GM10266 (cell line): ENCODE data around the gene BICDL2.

Source experiments
- DNase-seq: peaks from one replicate; pipeline ENCODE4 v3.0.0; 2012; ENCODE audit errors: extremely low spot score
- CTCF ChIP-seq: IDR thresholded peaks from 2 replicates; pipeline ENCODE4 v1.5.1; 2012; ENCODE audit warnings: mild to moderate bottlenecking, low read depth; ENCODE audit not compliant: control insufficient read depth, insufficient read depth; ENCODE audit errors: missing control alignments

Gene BICDL2

GRCh38 chr16:3066440-3066748, 29.6 kb upstream of the BICDL2 start:
- no peak for DNase-seq
- no peak for TF ChIP-seq CTCF

GRCh38 chr16:3065742-3066439, 29.1 kb upstream of the BICDL2 start:
- no peak for DNase-seq

DNA sequence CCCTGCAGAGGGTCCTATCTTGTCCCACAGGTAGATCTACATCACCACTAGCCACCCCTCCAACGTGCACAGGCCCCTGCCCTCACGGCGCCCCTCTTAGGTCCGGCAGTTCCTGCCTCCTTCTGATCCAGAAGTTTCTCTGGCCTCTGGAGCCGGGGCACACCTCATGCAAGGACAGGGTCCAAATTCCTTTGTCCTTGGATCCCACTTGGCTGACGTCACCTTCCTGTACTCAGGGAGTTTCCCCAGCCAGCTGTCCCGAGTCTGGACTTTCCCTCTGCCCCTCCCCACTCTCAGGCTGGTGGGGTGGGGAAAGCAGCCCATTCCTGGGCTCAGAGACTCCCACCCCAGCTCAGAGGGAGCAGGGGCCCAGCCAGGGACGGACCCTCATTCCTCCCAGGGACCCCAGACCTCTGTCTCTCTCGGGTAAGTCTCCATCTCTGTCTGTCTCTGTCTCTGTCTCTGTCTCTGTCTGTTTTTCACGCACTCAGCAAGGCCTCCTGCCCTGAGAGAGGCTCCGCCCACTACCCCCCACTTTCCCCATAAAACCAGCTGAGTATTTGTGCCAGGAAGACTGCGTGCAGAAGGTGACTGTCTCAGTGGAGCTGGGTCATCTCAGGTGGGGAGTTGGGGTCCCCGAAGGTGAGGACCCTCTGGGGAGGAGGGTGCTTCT, 28.5 kb upstream of the BICDL2 start, which contains the start of gene IL32:
Gene IL32, plus strand, starts transcription at position 572 of the 673 bp plus-strand sequence. CDS start 172 bp downstream, outside the sequence.
- DNase-seq: no peak
- no peak for TF ChIP-seq CTCF

More at GRCh38 chr16:3065742-3066439, 29.1 kb upstream of the BICDL2 start:
- TF ChIP-seq CTCF: no peak

DNA sequence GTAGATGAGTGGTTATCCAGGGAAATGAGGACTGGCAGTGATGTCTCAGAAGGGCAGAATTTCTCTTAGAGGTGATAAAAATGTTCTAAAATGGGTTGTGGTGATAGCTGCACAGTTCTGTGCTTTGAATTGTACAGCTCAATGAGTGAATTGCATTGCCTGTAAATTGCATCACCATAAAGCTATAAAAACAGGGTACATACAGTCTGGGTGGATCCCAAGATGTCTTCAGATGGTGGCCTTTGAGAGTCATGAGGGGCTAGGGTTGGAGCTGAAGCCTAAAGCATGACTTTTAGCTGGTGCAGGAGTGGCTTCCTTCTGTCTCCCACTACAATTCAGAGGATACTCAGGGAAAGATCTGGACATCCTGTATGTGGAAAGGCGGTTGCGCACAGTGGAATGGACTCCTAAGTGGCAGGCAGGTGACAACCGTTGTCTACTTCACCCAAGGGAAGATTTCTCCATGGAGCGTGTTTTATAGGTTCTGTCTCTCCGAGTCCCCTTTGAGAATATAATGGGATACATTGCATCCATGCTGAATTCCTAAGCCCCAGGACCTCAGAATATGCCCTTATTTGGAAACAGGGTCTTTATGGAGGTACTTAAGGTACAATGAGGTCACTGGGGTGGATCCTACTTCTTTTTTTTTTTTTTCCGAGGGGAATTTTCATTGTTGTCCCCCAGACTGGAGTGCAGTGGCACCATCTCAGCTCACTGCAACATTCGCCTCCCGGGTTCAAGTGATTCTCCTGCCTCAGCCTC, 27.1 kb upstream of the BICDL2 start:
- TF ChIP-seq CTCF: no peak

GRCh38 chr16:3062553-3062952, 25.8 kb upstream of the BICDL2 start:
- no peak for DNase-seq
- TF ChIP-seq CTCF: no peak

More for the DNA sequence above, 27.1 kb upstream of the BICDL2 start:
- DNase-seq: no peak

DNA sequence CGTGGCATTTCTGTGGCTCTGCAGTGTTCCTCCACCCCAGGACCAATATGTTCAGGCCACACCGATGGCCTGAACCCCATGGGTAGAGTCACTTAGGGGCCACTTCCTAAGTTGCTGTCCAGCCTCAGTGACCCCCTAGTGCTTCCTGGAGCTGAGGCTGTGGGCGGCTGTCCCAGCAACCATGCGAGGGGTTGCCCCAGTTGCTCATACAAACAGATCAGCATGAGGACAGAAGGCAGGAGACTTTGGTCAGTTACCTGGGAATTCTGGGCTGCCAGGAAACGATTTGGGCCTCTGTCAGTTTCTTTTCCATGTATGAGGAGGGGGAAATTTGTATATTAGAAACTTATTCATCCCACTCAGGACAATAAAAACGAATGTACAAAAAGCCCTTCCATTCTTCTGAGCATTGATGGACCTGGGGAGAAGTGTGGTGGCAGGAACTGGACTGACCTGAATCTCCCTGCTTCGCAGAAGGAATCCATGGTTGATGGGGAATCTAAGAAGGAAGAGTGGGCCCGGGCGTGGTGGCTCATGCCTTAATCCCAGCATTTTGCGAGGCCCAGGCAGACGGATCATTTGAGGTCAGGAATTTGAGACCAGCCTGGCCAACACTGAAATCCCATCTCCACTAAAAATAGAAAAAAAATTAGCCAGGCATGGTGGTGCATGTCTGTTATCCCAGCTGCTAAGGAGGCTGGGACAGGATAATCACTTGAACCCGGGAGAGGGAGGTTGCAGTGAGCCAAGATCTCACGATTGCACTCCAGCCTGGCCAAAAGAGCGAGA, 23.8 kb upstream of the BICDL2 start:
- no peak for TF ChIP-seq CTCF
- no peak for DNase-seq
